SKM-1 treated with dmso at 0.1 percent for 144 hours (cell line): ENCODE measurements around the gene GTF3C2.
"Not testable (repeated sequence)": the region's sequence is repeated elsewhere in the genome, so short reads cannot be mapped to it uniquely, and the experiment has no call there.

Experiments
- DNase-seq: peaks from one replicate; lab custom pipeline; 2025; ENCODE audit not compliant: unreplicated experiment; lab: John Stamatoyannopoulos, UW

The GTF3C2 gene

GRCh38 chr2:27303093-27304025 lies 53.2 kb downstream of the GTF3C2 start:
- DNase-seq: peak; percentile 50

GRCh38 chr2:27300606-27301005 lies 56.0 kb downstream of the GTF3C2 start:
- not testable (repeated sequence) for DNase-seq

GRCh38 chr2:27298391-27299080 lies 58.0 kb downstream of the GTF3C2 start:
- no peak for DNase-seq

DNA sequence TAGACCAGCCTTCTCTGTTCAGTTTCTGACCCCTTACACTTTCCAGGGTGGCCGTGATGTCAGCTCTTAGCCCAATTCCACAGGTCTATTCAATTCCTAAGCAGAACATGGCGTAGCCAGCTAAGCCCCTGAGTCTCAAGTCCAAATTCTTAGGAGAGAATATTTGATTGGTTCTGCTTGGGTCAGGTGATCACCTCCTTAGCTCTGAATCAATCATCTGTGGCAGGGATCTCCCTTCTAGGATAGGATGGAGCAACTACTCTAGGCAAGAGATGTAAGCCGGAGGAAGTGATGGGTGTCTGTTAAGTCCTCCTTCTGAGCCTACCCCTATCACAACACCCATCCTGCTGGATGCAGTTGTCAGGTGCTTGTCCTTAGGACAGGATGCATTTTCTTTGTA lies 59.4 kb downstream of the GTF3C2 start:
- no peak for DNase-seq

DNA sequence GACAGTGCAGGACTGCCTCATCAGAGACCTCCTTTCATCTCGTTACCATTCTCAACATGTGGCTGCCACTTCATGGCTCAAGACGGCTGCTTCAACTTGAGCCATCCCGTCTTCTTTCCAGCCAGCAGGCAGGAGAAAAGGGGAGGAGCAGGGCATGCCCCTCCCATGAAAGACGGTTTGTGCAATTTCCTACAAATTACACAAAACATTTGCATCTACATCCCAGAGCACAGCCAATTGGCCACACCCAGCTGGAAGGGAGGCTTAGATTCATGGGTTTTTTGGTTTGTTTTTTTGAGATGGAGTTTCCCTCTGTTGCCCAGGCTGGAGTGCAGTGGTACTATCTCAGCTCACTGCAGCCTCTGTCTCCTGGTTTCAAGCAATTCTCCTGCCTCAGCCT lies 60.1 kb downstream of the GTF3C2 start:
- DNase-seq: no peak

- no peak for DNase-seq
Observed at GRCh38 chr2:27294928-27295327, 61.6 kb downstream of the GTF3C2 start.

DNA sequence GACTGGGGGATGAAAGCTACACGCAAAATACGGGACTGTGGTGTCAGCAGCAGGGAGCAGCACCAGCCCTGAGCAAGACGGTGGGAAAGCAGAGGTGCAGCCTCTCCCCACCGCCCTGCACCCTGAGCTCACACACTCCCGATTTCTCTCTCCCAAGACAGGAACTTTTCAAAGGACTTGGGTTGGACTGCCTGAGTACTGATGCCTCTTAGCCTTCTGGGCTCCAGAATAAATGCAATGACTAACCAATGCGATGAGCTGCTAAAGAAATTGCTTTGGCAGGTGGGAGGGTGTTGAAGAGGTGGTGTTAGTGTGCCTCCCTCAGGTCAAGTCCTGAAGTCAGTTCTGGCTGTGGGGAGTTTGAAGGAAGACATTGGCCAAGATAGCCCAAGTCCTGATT lies 64.7 kb downstream of the GTF3C2 start:
- DNase-seq: no peak

- no peak for DNase-seq
Observed at GRCh38 chr2:27290549-27290948, 66.0 kb downstream of the GTF3C2 start.

GRCh38 chr2:27288610-27289009 lies 68.0 kb downstream of the GTF3C2 start:
- DNase-seq: no peak

GRCh38 chr2:27285481-27285880 lies 71.1 kb downstream of the GTF3C2 start:
- DNase-seq: no peak

- DNase-seq: no peak
Observed at GRCh38 chr2:27284996-27285395, 71.6 kb downstream of the GTF3C2 start.

- DNase-seq: no peak
Observed at GRCh38 chr2:27282892-27283291, 73.7 kb downstream of the GTF3C2 start.

GRCh38 chr2:27281855-27282559 lies 74.6 kb downstream of the GTF3C2 start, which contains the start of gene TRIM54:
Gene TRIM54 (plus strand): TSS chr2:27282429. CDS start chr2:27282732, 303 bp downstream.
- DNase-seq: no peak

DNA sequence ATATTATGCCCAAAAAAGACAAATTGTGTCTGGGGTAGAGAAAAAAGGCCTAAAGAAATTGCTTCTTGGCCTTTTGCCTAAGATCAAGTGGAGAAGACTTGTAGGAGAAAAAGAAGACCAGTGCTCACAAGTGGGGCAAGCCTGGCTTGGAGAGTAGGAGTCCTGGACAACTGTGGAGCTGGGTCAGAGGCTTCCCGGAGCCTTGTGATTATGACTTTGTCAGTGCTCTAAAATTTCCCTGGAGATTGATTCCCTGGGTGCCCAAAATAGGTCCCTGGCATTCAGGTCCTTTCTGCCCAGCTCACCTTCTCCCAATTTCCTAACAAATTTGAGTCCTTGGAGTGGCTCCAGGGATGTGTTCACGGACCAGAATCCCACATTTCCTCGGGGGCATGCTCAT lies 75.1 kb downstream of the GTF3C2 start:
- DNase-seq: no peak

DNA sequence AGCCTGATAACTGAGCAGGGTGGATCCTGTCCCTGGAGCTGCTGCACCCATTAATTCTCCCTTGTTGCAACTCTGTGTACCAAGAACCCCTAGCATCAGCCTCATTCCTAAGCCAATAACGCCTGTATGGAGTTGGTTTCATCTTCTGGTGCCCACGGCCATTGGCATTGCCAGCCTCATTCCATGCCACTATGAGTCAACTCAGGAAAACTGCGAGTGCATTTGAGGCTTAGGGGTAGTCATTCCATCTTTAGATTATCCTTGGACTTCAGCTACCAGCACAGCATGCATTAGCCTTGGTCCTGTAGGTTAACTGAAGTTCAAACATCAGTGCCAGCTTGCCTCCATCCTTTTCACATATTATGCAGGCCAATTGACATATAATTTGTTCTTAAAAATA lies 75.7 kb downstream of the GTF3C2 start:
- no peak for DNase-seq

DNA sequence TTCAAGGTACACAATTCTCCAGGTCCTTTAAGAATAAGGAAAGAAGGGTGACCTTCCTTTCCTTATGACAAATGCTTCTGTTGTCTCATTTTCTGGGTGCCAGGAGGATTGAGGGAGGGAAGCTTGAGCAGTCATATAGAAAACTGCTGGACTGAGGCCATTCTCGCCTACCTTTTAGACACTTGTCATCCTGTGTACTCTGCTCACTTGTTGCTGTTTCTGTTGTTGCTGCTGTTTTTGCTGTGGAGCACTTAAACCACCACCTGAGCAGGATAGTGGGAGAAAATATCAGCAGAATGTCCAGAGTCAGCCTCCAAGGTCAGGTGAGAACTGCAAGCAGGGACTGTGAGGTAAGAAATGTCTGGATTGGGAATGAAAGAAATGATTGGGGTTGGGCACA lies 78.6 kb downstream of the GTF3C2 start:
- no peak for DNase-seq
